HG03439 (cell line): ENCODE data around the gene MYB.

Source experiments
- ATAC-seq: cut with Tn5 transposase; IDR thresholded peaks from one replicate; pipeline ENCODE4 v1.9.1; 2021; ENCODE audit warnings: mild to moderate bottlenecking, moderate library complexity; ENCODE audit not compliant: unreplicated experiment

Gene MYB

GRCh38 chr6:135219346-135219745 lies 38.2 kb downstream of the MYB start:
- no peak for ATAC-seq

GRCh38 chr6:135221042-135221441 lies 39.9 kb downstream of the MYB start:
- no peak for ATAC-seq

- ATAC-seq: no peak
Measured at GRCh38 chr6:135221505-135221904, 40.4 kb downstream of the MYB start.

GRCh38 chr6:135222623-135223022 lies 41.5 kb downstream of the MYB start:
- no peak for ATAC-seq

- ATAC-seq: no peak
Measured at GRCh38 chr6:135224037-135224647, 43.0 kb downstream of the MYB start.

GRCh38 chr6:135225911-135226310 lies 44.8 kb downstream of the MYB start:
- ATAC-seq: no peak

- ATAC-seq: peak; percentile 71
Measured at GRCh38 chr6:135226537-135226936, 45.4 kb downstream of the MYB start.

GRCh38 chr6:135227349-135227748 lies 46.2 kb downstream of the MYB start:
- no peak for ATAC-seq

GRCh38 chr6:135227758-135228157 lies 46.6 kb downstream of the MYB start:
- no peak for ATAC-seq

- ATAC-seq: no peak
Measured at GRCh38 chr6:135228486-135228885, 47.4 kb downstream of the MYB start.

- no peak for ATAC-seq
Measured at GRCh38 chr6:135229996-135230395, 48.9 kb downstream of the MYB start.

GRCh38 chr6:135230711-135231468 lies 49.8 kb downstream of the MYB start:
- ATAC-seq: no peak

GRCh38 chr6:135231469-135231844 lies 50.3 kb downstream of the MYB start:
- no peak for ATAC-seq

GRCh38 chr6:135233686-135234491 lies 52.8 kb downstream of the MYB start:
- ATAC-seq: no peak

GRCh38 chr6:135234492-135234780 lies 53.3 kb downstream of the MYB start:
- no peak for ATAC-seq

GRCh38 chr6:135235716-135236115 lies 54.6 kb downstream of the MYB start:
- no peak for ATAC-seq

GRCh38 chr6:135236319-135236718 lies 55.2 kb downstream of the MYB start:
- ATAC-seq: no peak

GRCh38 chr6:135236732-135237131 lies 55.6 kb downstream of the MYB start:
- no peak for ATAC-seq

- no peak for ATAC-seq
Measured at GRCh38 chr6:135240711-135241110, 59.6 kb downstream of the MYB start.

GRCh38 chr6:135243871-135244796 lies 63.0 kb downstream of the MYB start:
- no peak for ATAC-seq

- ATAC-seq: no peak
Measured at GRCh38 chr6:135244805-135245204, 63.7 kb downstream of the MYB start.
